ENCODE data around the gene TLE2. TPM values are rescaled to one million over a fixed set of nuclear protein-coding genes. Genes with fewer than 3 reads are reported as not detected.

TLE2 gene
- total and polyA plus RNA-seq, 2 donors (not counting 3 experiments of a cell fraction or from before 2014, with no cell fraction given), result 32.0 to 38.8 TPM

- intact Hi-C loops (cut with micrococcal nuclease), result no loop called here
- no peak for DNase-seq (ENCODE audit: low read depth, low spot score)
- Histone ChIP-seq H3K27me3 (ENCODE audit: control insufficient read depth in 2 of 2, insufficient read depth in 2 of 2, low read length in 2 of 2) (no peaks in the 10 kb centered on the region), H4K20me1 (replicated peaks; ENCODE audit: control insufficient read depth, extremely low read depth, insufficient read depth, low read length) (no peaks in the 10 kb centered on the region), H3K4me2 (ENCODE audit: insufficient read depth, low read length) (no peak overlapping the region), H3K4me3 (replicated peaks in 1 of 3; ENCODE audit: insufficient read depth in 1 of 3, low read depth in 1 of 3, low read length in 3 of 3) (no peak overlapping the region), H2AFZ (ENCODE audit: low read depth, low read length) (no peak overlapping the region), H3K27ac (ENCODE audit: insufficient read depth, low read depth, low read length) (no peak overlapping the region), H3K4me1 (ENCODE audit: control insufficient read depth, extremely low read depth, insufficient read depth, low read length) (no peaks in the 10 kb centered on the region), H3K9ac (replicated peaks; ENCODE audit: extremely low read depth, insufficient read depth, low read length) (no peak overlapping the region), H3K9me3 (replicated peaks; ENCODE audit: control insufficient read depth, insufficient read depth, low read length) (no peaks in the 10 kb centered on the region), H3K36me3 (ENCODE audit: control insufficient read depth in 2 of 2, extremely low read depth in 1 of 2, insufficient read depth in 2 of 2, low read length in 2 of 2) (no peaks in the 10 kb centered on the region), H3K79me2 (ENCODE audit: control insufficient read depth, insufficient read depth, low read length) (no peaks in the 10 kb centered on the region), H3K9me1 (replicated peaks; ENCODE audit: control insufficient read depth, extremely low read depth, insufficient read depth, low read length) (no peaks in the 10 kb centered on the region)
- CTCF ChIA-PET, result interaction anchor here (0.6 to 11.0 kb wide), 12 partner anchors 11 to 309 kb away, joined by 3 to 200 read pairs (median 4); no protein-coding TSS in a partner anchor
- FAIRE-seq, result no peak
- no TSS peak for BruUV-seq (replicated peaks)
- POLR2A ChIA-PET, result no interaction called here
- dilution Hi-C loops (cut with MboI; ENCODE audit: extremely low pct_ligation_motif_present, low sequenced_read_pairs), result no loop called here
- TF ChIP-seq MYC (IDR thresholded peaks at IDR 0.05; ENCODE audit: low read depth, low read length), result no peak
- TF ChIP-seq GATA2 (IDR thresholded peaks at IDR 0.05; ENCODE audit: insufficient read depth, insufficient read length, low read depth, low read length), result no peak
- no peak for TF ChIP-seq JUN (IDR thresholded peaks at IDR 0.05; ENCODE audit: borderline replicate concordance, insufficient read depth, insufficient read length, low read depth)
- TF ChIP-seq EZH2 (IDR thresholded peaks at IDR 0.05; ENCODE audit: borderline replicate concordance, low read depth, low read length, severe bottlenecking), result no peak
- TF ChIP-seq FOS (IDR thresholded peaks at IDR 0.05; ENCODE audit: borderline replicate concordance, insufficient read depth, low read length), result no peak
- no peak for TF ChIP-seq MAX (IDR thresholded peaks at IDR 0.05; ENCODE audit: insufficient read depth, insufficient read length)
- TF ChIP-seq CTCF (IDR thresholded peaks at IDR 0.05; ENCODE audit: extremely low read depth in 1 of 2, insufficient read depth in 1 of 2, low read depth in 1 of 2, low read length in 2 of 2), result no peak
- no peak for TF ChIP-seq POLR2AphosphoS5 (IDR thresholded peaks at IDR 0.05; ENCODE audit: insufficient read depth, low read depth, low read length)
- TF ChIP-seq POLR2A (IDR thresholded peaks at IDR 0.05; ENCODE audit: low read depth, low read length), result no peak
Observed at GRCh38 chr19:2957160-2957559, 71.9 kb downstream of the TLE2 start.

Measured in endothelial cell of umbilical vein (primary cell).